Lower lobe of right lung (tissue), 2 donors: Measurements from ENCODE around the gene PI4KA. TPM values are rescaled to one million over a fixed set of nuclear protein-coding genes. Genes with fewer than 3 reads are reported as not detected.

Experiments used
- ATAC-seq, 2 donors: fragments of 200-7000 bp; cut with Tn5 transposase; one replicate each; pipeline ENCODE4 v1.9.1; 2020 to 2022; ENCODE audit warnings: mild to moderate bottlenecking in 2 of 2, moderate library complexity in 2 of 2
- DNase-seq: peaks from one replicate; pipeline ENCODE4 v3.0.0-alpha.2; 2020
- H3K27ac ChIP-seq: fragments of 200-600 bp; one replicate; pipeline ENCODE4 v1.8.0; 2022
- H3K27me3 ChIP-seq: fragments of 200-600 bp; one replicate; pipeline ENCODE4 v1.8.0; 2022; ENCODE audit warnings: low read depth
- H3K36me3 ChIP-seq: fragments of 200-600 bp; one replicate; pipeline ENCODE4 v1.8.0; 2022; ENCODE audit warnings: mild to moderate bottlenecking
- H3K4me1 ChIP-seq: fragments of 200-600 bp; one replicate; pipeline ENCODE4 v1.8.0; 2022
- H3K4me3 ChIP-seq: fragments of 200-600 bp; one replicate; pipeline ENCODE4 v1.8.0; 2022; ENCODE audit warnings: mild to moderate bottlenecking
- H3K9me3 ChIP-seq: fragments of 200-600 bp; one replicate; pipeline ENCODE4 v1.8.0; 2022
- CTCF ChIP-seq: fragments of 200-600 bp; IDR thresholded peaks from one replicate; pipeline ENCODE4 v1.8.0; 2022; ENCODE audit warnings: antibody characterized with exemption, mild to moderate bottlenecking
- intact Hi-C: fragments of 100-400 bp; cut with DNase I; formaldehyde crosslinking; loops from one replicate; pipeline ENCODE4 v1.11.0; 2022
- total RNA-seq: library from RNA; stranded (reverse); fragmentation: NEBNext Ultra II Directional; extraction: Animal tissue kit (Norgen Biotek cat#: 25700); gene quantifications from one replicate; pipeline ENCODE4 v1.2.1, GENCODE V29; 2021
- donor health status: DM: no; HTN: yes; CAD: no; lungs with severe emphysema.

Gene PI4KA
- total RNA-seq, 1 donor from 2014 or later = 109 TPM

GRCh38 chr22:20728523-20729190 is 130.0 kb downstream of the PI4KA start:
- intact Hi-C loops = no loop called here

GRCh38 chr22:20727118-20728015 is 131.2 kb downstream of the PI4KA start:
- no peak for ATAC-seq
- intact Hi-C loops = no loop called here
- Histone ChIP-seq H3K27me3 (no peaks in the 10 kb centered on the region), H3K36me3 (peaks cover 74% of the 10 kb centered on the region), H3K27ac (no peak overlapping the region), H3K4me3 (no peak overlapping the region), H3K4me1 (no peaks in the 10 kb centered on the region), H3K9me3 (no peaks in the 10 kb centered on the region)
- TF ChIP-seq CTCF = no peak
- no peak for DNase-seq

More at GRCh38 chr22:20728523-20729190, 130.0 kb downstream of the PI4KA start:
- H3K27ac ChIP-seq = no peak overlapping the region
- H3K36me3 ChIP-seq = peaks cover 79% of the 10 kb centered on the region
- ATAC-seq = no peak
- DNase-seq = no peak
- no peak for TF ChIP-seq CTCF
- no peaks in the 10 kb centered on the region for H3K9me3 ChIP-seq
- no peaks in the 10 kb centered on the region for H3K27me3 ChIP-seq
- H3K4me1 ChIP-seq = no peaks in the 10 kb centered on the region
- H3K4me3 ChIP-seq = no peak overlapping the region

GRCh38 chr22:20725987-20726558 is 132.5 kb downstream of the PI4KA start:
- TF ChIP-seq CTCF = no peak
- ATAC-seq (no peak), DNase-seq (no peak)
- Histone ChIP-seq H3K36me3 (peaks cover 75% of the 10 kb centered on the region), H3K4me3 (no peak overlapping the region), H3K27ac (no peak overlapping the region), H3K27me3 (no peaks in the 10 kb centered on the region), H3K4me1 (no peaks in the 10 kb centered on the region), H3K9me3 (no peaks in the 10 kb centered on the region)
- intact Hi-C loops = no loop called here

- no peak overlapping the region for H3K4me3 ChIP-seq
- no peaks in the 10 kb centered on the region for H3K4me1 ChIP-seq
- no peak for TF ChIP-seq CTCF
- DNase-seq = no peak
- intact Hi-C loops = no loop called here
- no peaks in the 10 kb centered on the region for H3K27me3 ChIP-seq
- ATAC-seq = no peak
- H3K36me3 ChIP-seq = peaks cover 72% of the 10 kb centered on the region
- H3K9me3 ChIP-seq = no peaks in the 10 kb centered on the region
- H3K27ac ChIP-seq = no peak overlapping the region
These were observed 133.7 kb downstream of the PI4KA start for GRCh38 chr22:20724676-20725454.
